ENCODE data around the gene C2. TPM values are rescaled to one million over a fixed set of nuclear protein-coding genes. Genes with fewer than 3 reads are reported as not detected.

The C2 gene
- total RNA-seq, 3 donors from 2014 or later = 10.2 to 54.2 (median 15.4) TPM

DNA sequence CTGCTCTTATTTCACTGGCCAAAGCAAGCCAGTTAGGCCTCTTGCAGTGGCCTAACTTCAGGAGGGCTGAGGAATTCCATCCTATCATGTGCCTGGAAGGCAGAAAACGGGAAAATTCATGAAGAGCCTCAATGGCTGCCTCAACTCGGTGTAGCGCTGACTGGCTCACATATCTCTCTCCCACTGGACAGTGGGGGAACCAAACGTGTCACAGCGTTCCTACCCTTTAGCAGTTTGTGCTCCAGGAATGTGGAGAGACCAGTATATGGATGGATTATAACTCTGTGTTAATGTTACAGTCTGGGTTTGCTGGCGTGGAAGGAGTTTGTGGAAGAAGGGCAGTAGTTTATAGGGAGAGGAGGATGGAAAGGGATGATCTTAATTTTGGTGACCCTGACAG lies 11.8 kb upstream of the C2 start:
- TF ChIP-seq POLR2A (IDR thresholded peaks at IDR 0.05) (no peak), POLR2AphosphoS5 (IDR thresholded peaks at IDR 0.05) (no peak)
- TF ChIP-seq, protein P1, sequence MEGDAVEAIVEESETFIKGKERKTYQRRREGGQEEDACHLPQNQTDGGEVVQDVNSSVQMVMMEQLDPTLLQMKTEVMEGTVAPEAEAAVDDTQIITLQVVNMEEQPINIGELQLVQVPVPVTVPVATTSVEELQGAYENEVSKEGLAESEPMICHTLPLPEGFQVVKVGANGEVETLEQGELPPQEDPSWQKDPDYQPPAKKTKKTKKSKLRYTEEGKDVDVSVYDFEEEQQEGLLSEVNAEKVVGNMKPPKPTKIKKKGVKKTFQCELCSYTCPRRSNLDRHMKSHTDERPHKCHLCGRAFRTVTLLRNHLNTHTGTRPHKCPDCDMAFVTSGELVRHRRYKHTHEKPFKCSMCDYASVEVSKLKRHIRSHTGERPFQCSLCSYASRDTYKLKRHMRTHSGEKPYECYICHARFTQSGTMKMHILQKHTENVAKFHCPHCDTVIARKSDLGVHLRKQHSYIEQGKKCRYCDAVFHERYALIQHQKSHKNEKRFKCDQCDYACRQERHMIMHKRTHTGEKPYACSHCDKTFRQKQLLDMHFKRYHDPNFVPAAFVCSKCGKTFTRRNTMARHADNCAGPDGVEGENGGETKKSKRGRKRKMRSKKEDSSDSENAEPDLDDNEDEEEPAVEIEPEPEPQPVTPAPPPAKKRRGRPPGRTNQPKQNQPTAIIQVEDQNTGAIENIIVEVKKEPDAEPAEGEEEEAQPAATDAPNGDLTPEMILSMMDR (IDR thresholded peaks at IDR 0.05) = no peak

DNA sequence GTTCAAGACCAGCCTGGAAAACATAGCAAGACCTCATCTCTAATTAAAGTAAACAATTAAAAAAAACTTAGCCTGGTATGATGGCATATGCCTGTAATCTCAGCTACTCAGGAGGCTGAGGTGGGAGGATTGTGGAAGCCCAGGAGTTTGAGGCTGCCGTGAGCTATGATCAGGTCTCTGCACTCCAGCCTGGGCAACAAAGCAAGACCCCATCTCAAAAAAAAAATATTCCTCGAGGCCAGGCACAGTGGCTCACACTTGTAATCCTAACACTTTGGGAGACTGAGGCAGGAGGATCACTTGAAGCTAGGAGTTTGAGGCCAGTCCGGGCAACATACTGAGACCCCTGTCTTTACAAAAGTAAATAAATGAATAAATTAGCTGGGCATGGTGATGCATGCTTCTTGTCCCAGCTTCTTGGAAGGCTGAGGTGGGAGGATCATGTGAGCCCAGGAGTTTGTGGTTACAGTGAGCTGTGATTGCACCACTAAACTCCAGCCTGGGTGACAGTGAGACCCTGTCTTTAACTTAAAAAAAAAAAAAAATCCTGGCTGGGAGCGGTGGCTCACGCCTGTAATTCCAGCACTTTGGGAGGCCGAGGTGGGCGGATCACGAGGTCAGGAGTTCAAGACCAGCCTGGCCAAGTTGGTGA lies 9.3 kb upstream of the C2 start:
- TF ChIP-seq POLR2AphosphoS5 (IDR thresholded peaks at IDR 0.05) (no peak), POLR2A (IDR thresholded peaks at IDR 0.05) (no peak)
- TF ChIP-seq, protein P1 (IDR thresholded peaks at IDR 0.05) = no peak
- H3K4me3 ChIP-seq = no peak overlapping the region
- DNase-seq (ENCODE audit: low spot score in 2 of 2) = no peak
- no peak overlapping the region for H3K27ac ChIP-seq
- intact Hi-C loops (cut with DNase I; ENCODE audit: low total_unique reads) = no loop called here
- no peaks in the 10 kb centered on the region for H3K4me1 ChIP-seq
- H3K27me3 ChIP-seq = no peaks in the 10 kb centered on the region
- no peaks in the 10 kb centered on the region for H3K9me3 ChIP-seq
- no peaks in the 10 kb centered on the region for H3K36me3 ChIP-seq

More for the DNA sequence above, 11.8 kb upstream of the C2 start:
- Histone ChIP-seq H3K27me3 (no peaks in the 10 kb centered on the region), H3K36me3 (no peaks in the 10 kb centered on the region), H3K27ac (no peak overlapping the region), H3K9me3 (no peaks in the 10 kb centered on the region), H3K4me3 (no peak overlapping the region), H3K4me1 (no peaks in the 10 kb centered on the region)
- intact Hi-C loops (cut with DNase I; ENCODE audit: low total_unique reads) = no loop called here
- no peak for DNase-seq (ENCODE audit: low spot score in 2 of 2)

DNA sequence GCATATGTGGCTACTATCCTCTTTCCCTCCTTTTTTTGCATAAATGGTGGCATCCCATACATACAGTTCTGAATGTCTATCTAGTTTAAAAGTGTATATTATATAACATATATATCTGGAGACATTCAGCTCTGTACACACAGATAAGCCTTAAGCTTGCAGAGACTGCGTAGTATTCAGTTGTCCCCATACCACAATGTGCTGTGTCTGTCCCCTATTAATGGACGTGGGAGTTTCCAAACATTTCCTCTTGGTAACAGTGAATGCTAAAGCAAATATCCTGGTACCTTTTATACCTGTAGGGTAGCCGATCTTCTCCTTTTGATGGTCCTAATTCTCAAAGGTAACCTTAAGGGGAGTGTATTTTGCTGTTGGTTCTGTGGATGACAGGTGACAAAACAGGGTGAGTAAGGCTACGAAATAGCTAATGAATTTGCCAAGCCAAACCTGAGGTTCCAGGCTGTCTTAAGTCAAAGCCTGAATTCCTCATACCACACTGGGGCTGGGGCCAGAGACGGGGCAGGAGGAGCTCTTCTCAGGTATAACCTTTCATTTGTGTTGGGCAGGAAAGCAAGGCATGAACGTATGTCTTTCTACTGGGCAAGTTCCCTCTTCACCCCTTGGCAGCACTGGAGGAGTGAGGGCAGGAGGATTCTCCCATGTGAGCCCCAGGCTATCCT lies 7.8 kb upstream of the C2 start:
- DNase-seq (ENCODE audit: low spot score in 2 of 2) = no peak
- no peak overlapping the region for H3K4me3 ChIP-seq
- H3K9me3 ChIP-seq = no peaks in the 10 kb centered on the region
- peak overlapping the region in 1 of 2 donors; percentile 68 for H3K27ac ChIP-seq
- no peaks in the 10 kb centered on the region for H3K27me3 ChIP-seq
- TF ChIP-seq POLR2A (IDR thresholded peaks at IDR 0.05) (no peak), POLR2AphosphoS5 (IDR thresholded peaks at IDR 0.05) (no peak)
- TF ChIP-seq, protein P1 (IDR thresholded peaks at IDR 0.05) = no peak
- no peaks in the 10 kb centered on the region for H3K4me1 ChIP-seq
- no peaks in the 10 kb centered on the region for H3K36me3 ChIP-seq
- intact Hi-C loops (cut with DNase I; ENCODE audit: low total_unique reads) = no loop called here

DNA sequence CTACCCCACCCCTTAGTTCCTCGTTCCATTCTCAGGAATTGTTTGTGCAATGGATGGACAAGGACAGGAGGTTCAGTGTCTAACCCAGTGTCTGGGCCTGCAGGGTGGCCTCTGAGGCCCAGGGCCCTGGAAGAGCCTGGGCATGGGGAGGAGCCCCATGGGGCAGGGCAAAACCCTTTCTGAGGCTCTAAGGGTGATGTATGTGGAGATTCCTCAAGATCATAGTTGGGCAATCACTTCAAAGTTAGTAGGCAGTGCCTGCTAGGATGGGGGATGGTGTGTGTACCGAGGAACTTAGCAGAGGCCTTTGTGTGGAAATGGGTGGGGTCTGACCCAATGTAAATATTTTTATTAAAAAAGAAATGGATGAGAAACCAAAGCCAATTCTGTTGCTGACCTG lies 6.7 kb upstream of the C2 start:
- H3K4me3 ChIP-seq = no peak overlapping the region
- H3K27ac ChIP-seq = peak overlapping the region in 1 of 2 donors; percentile 68
- intact Hi-C loops (cut with DNase I; ENCODE audit: low total_unique reads) = no loop called here
- no peak for DNase-seq (ENCODE audit: low spot score in 2 of 2)
- TF ChIP-seq, protein P1 (IDR thresholded peaks at IDR 0.05) = no peak
- TF ChIP-seq POLR2A (IDR thresholded peaks at IDR 0.05) (no peak), POLR2AphosphoS5 (IDR thresholded peaks at IDR 0.05) (no peak)
- no peaks in the 10 kb centered on the region for H3K4me1 ChIP-seq
- no peaks in the 10 kb centered on the region for H3K36me3 ChIP-seq
- no peaks in the 10 kb centered on the region for H3K9me3 ChIP-seq
- H3K27me3 ChIP-seq = no peaks in the 10 kb centered on the region

DNA sequence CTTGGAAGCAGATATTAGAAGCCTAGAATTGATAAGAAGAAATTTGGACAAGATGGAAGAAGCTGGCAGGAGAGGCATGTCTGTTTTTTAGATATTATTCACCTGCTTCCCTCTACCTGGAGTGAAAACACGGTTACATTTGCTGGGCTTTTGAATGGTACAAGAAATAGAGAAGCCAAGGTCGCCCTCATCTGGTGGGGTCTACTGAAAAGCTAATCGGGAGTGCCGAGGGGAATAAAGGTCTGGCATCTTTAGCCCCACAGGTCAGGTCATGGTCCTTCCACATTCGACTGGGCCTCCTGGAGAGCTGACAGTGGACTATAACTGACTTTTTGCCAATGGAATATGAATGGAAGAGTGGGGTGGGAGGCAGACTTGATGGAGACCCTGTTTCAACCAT lies 4.6 kb upstream of the C2 start:
- no peaks in the 10 kb centered on the region for H3K27me3 ChIP-seq
- no peaks in the 10 kb centered on the region for H3K9me3 ChIP-seq
- TF ChIP-seq, protein P1 (IDR thresholded peaks at IDR 0.05) = no peak
- TF ChIP-seq POLR2AphosphoS5 (IDR thresholded peaks at IDR 0.05) (no peak), POLR2A (IDR thresholded peaks at IDR 0.05) (no peak)
- no peak overlapping the region for H3K27ac ChIP-seq
- H3K4me3 ChIP-seq = no peak overlapping the region
- no peaks in the 10 kb centered on the region for H3K36me3 ChIP-seq
- H3K4me1 ChIP-seq = no peaks in the 10 kb centered on the region
- DNase-seq (ENCODE audit: low spot score in 2 of 2) = no peak
- intact Hi-C loops (cut with DNase I; ENCODE audit: low total_unique reads) = no loop called here
